Loucy (cell line): ENCODE data around the gene MYO1D.

Experiments used
- H2AFZ ChIP-seq: fragments of 200-600 bp; sonication (generic); 2 replicates; pipeline ENCODE4 v1.6.0; 2016; ENCODE audit warnings: antibody characterized with exemption, mild to moderate bottlenecking, low read length, moderate library complexity
- H3F3A ChIP-seq: fragments of 200-600 bp; 2 replicates; pipeline ENCODE4 v1.6.0; 2016; ENCODE audit warnings: antibody characterized with exemption, low read depth, mild to moderate bottlenecking
- H3K27me3 ChIP-seq: fragments of 200-600 bp; sonication (generic); 2 replicates; pipeline ENCODE4 v1.6.1; 2014; ENCODE audit warnings: low read length, mild to moderate bottlenecking; ENCODE audit not compliant: insufficient read depth, poor library complexity, severe bottlenecking
- H3K36me3 ChIP-seq: fragments of 200-600 bp; sonication (generic); 2 replicates; pipeline ENCODE4 v1.6.1; 2016; ENCODE audit warnings: low read length; ENCODE audit not compliant: insufficient read depth
- H3K4me1 ChIP-seq: fragments of 200-600 bp; sonication (generic); 2 replicates; pipeline ENCODE4 v1.5.1; 2014; ENCODE audit warnings: low read length, mild to moderate bottlenecking; ENCODE audit not compliant: insufficient read depth, poor library complexity, severe bottlenecking
- H3K4me2 ChIP-seq: fragments of 200-600 bp; sonication (generic); 2 replicates; pipeline ENCODE4 v1.6.0; 2014; ENCODE audit warnings: antibody characterized with exemption, low read length, low read depth, mild to moderate bottlenecking; ENCODE audit not compliant: poor library complexity, severe bottlenecking
- H3K4me3 ChIP-seq: fragments of 200-600 bp; sonication (generic); 2 replicates; pipeline ENCODE4 v1.5.1; 2014; ENCODE audit warnings: low read length, mild to moderate bottlenecking, mixed read lengths; ENCODE audit not compliant: poor library complexity, severe bottlenecking
- H3K79me2 ChIP-seq: fragments of 200-600 bp; sonication (generic); 2 replicates; pipeline ENCODE4 v1.6.1; 2014; ENCODE audit warnings: low read length; ENCODE audit not compliant: insufficient read depth
- H3K9ac ChIP-seq: fragments of 200-600 bp; sonication (generic); 2 replicates; pipeline ENCODE4 v1.6.0; 2014; ENCODE audit warnings: mild to moderate bottlenecking, low read depth, low read length, moderate library complexity; ENCODE audit not compliant: poor library complexity, severe bottlenecking
- H3K9me2 ChIP-seq: fragments of 200-600 bp; sonication (generic); replicated peaks from 2 replicates; pipeline ENCODE4 v1.6.1; 2016; ENCODE audit warnings: low read depth, low read length, mixed read lengths
- H3K9me3 ChIP-seq: fragments of 200-600 bp; sonication (generic); 2 replicates; pipeline ENCODE4 v1.6.1; 2014; ENCODE audit warnings: mild to moderate bottlenecking, antibody characterized with exemption, low read length, low read depth; ENCODE audit not compliant: insufficient read depth
- H4K20me1 ChIP-seq: fragments of 200-600 bp; sonication (generic); 2 replicates; pipeline ENCODE4 v1.6.0; 2014; ENCODE audit warnings: antibody characterized with exemption, low read length, mild to moderate bottlenecking; ENCODE audit not compliant: insufficient read depth, poor library complexity, severe bottlenecking
- CTCF ChIP-seq: fragments of 200-600 bp; sonication (generic); conservative IDR thresholded peaks from 2 replicates; pipeline ENCODE4 v1.5.1; 2014; ENCODE audit warnings: mild to moderate bottlenecking, antibody characterized with exemption, low read length
- EZH2phosphoT487 ChIP-seq: fragments of 200-600 bp; IDR thresholded peaks from 2 replicates; pipeline ENCODE4 v1.6.1; 2018; ENCODE audit warnings: antibody characterized with exemption, mild to moderate bottlenecking, moderate library complexity, borderline replicate concordance

MYO1D gene

GRCh38 chr17:32575852-32576251 lies 301.1 kb downstream of the MYO1D start:
- Histone ChIP-seq H3K9me3 (no peaks in the 10 kb centered on the region), H3K36me3 (no peaks in the 10 kb centered on the region), H3K9me2 (no peaks in the 10 kb centered on the region), H3K27me3 (no peaks in the 10 kb centered on the region), H3K4me2 (no peak overlapping the region), H3K4me3 (no peak overlapping the region), H2AFZ (no peak overlapping the region), H3K4me1 (no peaks in the 10 kb centered on the region), H4K20me1 (no peaks in the 10 kb centered on the region), H3K79me2 (no peaks in the 10 kb centered on the region), H3K9ac (no peak overlapping the region), H3F3A (no peaks in the 10 kb centered on the region)
- TF ChIP-seq EZH2phosphoT487, result no peak
- TF ChIP-seq CTCF, result no peak

- Histone ChIP-seq H3K4me1 (peaks cover 9% of the 10 kb centered on the region), H3K4me2 (peak overlapping the region; percentile 3), H2AFZ (no peak overlapping the region), H3K27me3 (no peaks in the 10 kb centered on the region), H4K20me1 (no peaks in the 10 kb centered on the region), H3K9ac (no peak overlapping the region), H3F3A (no peaks in the 10 kb centered on the region), H3K9me3 (no peaks in the 10 kb centered on the region), H3K79me2 (no peaks in the 10 kb centered on the region), H3K4me3 (no peak overlapping the region), H3K9me2 (no peaks in the 10 kb centered on the region), H3K36me3 (no peaks in the 10 kb centered on the region)
- TF ChIP-seq EZH2phosphoT487, result no peak
- TF ChIP-seq CTCF, result no peak
Measured at GRCh38 chr17:32570081-32570396, 306.9 kb downstream of the MYO1D start.

GRCh38 chr17:32569171-32570080 lies 307.5 kb downstream of the MYO1D start:
- Histone ChIP-seq H3K27me3 (no peaks in the 10 kb centered on the region), H3K9ac (no peak overlapping the region), H3K79me2 (no peaks in the 10 kb centered on the region), H3K4me2 (peak overlapping the region; percentile 3), H3F3A (no peaks in the 10 kb centered on the region), H2AFZ (no peak overlapping the region), H3K9me2 (no peaks in the 10 kb centered on the region), H3K9me3 (no peaks in the 10 kb centered on the region), H3K4me3 (no peak overlapping the region), H3K4me1 (peaks cover 9% of the 10 kb centered on the region), H4K20me1 (no peaks in the 10 kb centered on the region), H3K36me3 (no peaks in the 10 kb centered on the region)
- TF ChIP-seq EZH2phosphoT487 (no peak), CTCF (no peak)
